HG02852 (cell line): ENCODE data around the gene SEPTIN12.
A peak's percentile ranks its signal among the peaks of the same experiment; 100 is the strongest.
"Not testable (repeated sequence)": the region's sequence is repeated elsewhere in the genome, so short reads cannot be mapped to it uniquely, and the experiment has no call there.

Experiments
- ATAC-seq: cut with Tn5 transposase; IDR thresholded peaks from one replicate; pipeline ENCODE4 v1.9.1; 2021; ENCODE audit warnings: mild to moderate bottlenecking, moderate library complexity; ENCODE audit not compliant: unreplicated experiment

SEPTIN12 gene

DNA sequence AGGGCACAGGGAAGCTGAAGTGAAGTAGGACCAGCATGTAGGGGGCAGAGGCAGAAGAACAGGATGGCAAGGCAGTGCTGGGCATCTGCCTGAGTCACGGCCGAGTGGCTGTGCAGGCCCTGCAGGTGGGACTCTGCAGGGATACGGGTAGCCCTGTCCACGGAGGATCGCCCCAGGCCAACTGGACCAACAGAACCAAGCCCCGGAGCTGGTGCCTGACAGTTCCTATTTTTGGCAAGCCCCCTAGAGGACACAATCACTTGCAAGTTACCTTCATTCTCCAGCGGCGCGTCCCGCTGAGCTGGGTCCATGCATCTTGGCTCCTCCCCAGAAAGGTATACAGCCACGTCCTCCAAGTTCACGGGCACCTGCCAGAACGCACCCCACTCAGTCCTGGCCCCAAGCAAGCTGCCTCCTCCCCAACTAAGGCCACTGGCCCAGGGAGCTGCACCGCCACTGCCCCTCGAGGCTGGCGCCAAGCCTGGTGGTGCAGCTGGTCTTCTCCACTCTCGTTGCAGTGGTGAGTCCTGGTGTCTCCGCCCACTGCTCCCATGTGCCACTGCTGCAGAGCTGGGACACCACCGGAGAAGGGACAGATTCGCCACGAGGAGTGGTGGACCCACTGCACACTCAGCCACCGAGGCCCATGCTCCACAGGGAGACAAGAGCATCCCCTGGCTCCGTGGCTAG is 27.8 kb downstream of the SEPTIN12 start:
- ATAC-seq, result no peak

DNA sequence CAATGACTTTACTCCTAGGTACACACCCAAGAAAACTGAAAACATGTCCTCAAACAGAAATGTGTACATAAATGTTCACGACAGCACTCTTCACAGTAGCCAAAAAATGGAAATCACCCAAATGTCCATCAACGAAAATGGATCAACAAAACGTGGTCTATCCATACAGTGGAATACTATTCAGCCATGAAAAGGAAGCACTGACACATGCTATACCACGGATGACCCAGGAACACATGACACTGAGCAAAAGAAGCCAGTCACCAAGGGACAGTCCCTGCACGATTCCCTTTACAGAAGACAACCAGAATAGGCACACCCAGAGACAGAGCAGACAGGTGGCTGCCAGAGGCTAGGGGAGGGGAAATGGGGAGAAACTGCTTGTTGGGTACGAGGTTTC is 32.5 kb downstream of the SEPTIN12 start:
- ATAC-seq, result no peak

DNA sequence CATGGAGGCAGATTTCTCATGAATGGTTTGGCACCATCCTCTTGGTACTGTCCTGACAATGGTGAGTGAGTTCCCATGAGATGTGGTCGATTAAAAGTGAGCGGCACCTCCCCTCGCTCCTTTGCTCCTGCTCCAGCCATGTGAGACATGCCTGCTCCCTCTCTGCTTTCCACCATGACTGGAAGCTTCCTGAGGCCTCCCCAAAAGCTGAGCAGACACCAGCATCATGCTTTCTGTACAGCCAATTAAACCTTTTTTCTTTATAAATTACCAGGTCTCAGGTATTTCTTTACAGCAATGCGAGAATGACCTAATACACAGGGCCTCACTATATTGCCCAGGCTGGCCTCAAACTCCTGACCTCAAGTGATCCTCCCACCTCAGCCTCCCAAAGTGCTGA is 33.3 kb downstream of the SEPTIN12 start:
- no peak for ATAC-seq

DNA sequence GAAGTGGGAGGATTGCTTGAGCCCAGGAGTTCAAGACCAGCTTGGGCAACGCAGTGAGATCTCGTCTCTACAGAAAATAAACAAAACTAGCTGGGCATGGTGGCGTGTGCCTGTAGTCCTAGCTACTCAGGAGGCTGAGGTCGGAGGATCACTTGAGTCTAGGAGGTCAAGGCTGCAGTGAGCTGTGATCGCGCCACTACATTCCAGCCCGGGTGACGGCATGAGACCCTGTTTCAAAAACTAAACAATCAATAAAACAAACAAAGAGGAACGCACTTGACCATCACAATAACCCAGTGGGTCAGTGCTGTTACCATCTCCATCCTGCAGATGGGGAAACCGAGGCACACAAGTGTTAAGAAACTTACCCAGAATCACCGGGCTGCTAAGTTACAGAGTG is 34.9 kb downstream of the SEPTIN12 start:
- ATAC-seq, result no peak

DNA sequence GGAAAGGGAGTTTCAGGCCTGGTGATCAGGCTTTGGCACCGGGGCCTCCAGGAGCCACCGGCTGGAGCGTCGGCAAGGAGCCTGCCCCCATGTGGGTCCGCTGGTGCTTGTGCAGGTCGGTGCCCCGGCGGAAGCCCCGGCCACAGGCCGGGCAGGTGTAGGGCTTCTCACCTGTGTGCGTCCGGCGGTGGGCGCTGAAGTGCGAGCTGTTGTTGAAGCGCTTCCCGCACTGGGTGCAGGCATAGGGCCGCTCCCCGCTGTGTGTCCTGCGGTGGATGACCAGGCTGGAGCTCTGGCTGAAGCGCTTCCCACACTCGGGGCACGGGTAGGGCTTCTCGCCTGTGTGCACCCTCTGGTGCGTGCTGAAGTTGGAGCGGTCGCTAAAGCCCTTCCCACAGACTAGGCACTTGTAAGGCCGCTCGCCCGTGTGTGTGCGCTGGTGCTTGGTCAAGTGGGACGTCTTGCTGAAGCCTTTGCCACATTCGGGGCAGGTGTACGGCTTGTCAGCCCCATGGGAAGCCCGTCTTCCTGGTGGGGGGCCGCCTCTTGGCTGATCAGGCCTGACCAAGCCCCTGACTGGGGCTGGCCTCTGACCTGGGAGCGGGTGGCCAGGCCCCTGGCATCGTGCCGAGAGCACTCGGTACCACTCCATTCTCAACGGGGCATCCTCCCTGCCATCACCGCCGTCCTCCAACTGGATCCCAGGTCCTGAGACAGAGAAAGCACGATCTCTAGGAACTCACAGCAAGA is 35.6 kb downstream of the SEPTIN12 start:
- ATAC-seq, result no peak

DNA sequence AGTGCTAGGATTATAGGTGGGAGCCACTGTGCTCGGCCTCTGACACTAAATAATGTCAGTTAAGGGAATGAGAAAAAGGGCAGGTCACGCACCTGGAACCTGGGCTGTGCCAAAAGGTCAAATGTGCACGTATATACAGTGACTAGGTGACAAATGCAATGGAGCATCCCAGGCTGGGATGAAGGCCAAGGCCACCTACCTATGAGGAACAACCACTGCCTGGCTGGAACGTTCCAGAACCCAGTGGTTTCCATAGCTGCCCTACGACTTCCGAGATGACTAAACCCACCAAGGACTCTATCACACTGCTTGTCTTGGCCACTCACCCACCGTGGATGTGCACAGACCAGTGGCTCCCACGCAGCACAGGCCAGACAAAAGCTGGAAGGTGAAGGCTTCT is 37.2 kb downstream of the SEPTIN12 start:
- ATAC-seq, result no peak

DNA sequence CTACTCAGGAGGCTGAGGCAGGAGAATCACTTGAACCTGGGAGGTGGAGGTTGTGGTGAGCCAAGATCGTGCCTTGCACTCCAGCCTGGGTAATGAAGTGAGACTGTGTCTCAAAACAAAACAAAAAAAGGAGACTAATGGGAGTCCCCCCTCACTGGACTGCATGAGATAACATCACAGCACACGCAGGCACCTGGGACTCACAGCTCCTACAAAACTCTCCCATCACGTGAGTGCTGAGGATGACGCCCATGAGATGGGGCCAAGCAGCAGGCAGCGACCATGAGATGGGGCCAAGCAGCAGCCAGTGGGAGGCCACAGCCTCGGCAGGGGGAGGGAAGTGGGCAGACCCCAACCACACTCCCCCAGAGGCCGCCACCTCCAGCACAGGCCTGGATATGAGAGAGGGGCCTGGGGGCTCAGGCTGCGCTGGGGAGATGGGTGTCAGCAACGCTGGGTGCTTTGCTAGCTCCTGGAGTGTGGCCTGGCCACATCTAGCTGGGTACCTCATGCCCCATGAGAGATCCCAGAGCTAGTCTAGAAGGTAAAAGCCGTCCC is 38.4 kb downstream of the SEPTIN12 start:
- no peak for ATAC-seq

DNA sequence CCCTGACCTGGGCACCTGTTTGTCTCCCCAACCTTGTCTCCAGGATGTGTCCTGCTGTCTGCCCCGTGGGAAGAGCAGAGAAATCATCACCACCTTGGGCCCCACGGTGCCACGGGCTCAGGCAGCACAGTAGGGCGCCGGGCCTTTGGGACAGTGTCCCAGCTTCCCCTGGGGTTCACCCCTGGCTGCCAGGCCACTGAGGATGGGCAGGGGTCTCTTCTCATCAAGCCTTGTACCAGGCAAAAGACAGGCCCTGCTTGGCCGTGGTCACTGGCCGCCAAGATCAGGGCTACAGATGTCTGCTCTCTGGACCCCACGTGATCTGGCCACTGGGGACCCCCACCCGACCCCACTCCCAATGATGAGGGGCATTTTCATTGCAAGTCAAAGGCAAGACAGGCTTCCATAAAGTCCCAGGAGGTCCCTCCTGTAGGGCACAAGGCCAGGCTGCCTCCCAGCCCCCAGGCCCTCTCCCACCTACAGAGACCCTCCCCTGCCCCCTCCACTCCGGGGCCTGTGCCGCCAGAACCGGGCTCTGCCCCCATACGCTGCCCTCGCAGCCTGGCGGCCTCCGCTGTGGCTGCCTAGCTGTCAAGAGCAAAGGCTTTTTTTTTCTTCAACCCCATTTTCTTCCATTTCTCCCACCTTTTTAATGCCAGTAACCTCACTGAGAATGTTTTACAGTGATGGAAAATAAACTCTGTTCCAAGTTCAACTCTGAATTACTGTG is 39.3 kb downstream of the SEPTIN12 start:
- no peak for ATAC-seq

DNA sequence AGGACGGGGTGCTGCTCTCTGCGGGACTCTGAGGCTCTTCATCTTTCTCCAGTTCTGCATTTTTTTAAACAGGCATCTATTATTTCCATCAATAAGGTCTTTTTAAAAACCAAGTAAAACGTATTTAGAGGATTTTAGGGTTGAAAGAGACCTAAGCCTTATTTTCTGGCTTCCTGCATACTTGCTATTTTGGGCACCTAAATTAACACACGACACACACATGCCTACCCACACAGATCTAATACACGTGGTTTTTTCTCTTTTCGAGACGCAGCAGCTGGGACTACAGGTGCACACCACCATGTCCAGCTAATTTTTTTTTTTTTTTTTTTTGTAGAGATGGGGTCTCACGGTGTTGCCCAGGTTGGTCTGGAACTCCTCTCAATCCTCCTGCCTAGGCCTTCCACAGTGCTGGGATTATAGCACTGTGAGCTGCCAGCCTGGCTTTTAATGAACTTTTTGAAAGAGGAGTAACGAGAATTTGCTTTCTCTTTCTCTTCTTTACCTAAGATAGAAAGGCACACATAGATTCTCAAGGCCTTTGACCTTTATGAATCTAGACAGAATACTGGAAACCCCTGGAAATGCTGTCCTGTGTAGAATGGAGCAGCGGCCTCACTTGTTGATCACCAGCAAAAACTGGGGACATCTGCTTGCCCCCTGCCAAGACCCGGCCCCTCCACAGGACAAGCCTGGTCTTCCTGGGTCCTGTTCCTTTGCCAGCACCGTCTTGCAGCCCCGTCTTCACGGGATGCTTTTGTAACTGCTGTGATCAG is 40.1 kb downstream of the SEPTIN12 start:
- no peak for ATAC-seq

DNA sequence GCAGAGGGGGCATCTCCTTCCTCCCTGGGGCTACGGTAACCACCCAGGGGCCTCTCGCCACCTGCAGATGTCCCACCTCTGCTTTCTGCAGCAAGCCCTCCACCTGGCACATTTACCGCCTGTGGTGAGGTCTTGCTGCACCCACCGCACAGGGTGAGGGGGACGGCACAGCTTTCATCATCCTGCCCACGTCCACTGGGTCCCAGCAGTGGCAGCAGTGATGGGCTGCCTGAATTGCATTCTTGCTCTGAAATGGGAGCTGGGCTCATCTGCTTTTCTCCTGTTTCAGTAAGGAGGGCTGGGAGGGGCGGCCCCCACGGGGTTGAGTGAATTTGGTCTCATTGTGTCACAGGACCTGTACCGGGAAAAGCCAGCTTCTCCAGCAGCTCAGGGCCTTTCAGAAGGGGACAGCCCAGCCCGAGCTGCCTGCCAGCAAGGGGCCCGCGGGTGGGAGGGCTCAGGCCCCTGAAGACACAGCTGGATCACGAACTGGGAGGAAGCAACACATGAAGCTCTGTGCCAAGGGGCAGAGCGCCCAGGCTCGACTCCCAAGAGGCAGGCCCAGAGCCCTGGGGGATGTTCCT is 41.1 kb downstream of the SEPTIN12 start:
- no peak for ATAC-seq

DNA sequence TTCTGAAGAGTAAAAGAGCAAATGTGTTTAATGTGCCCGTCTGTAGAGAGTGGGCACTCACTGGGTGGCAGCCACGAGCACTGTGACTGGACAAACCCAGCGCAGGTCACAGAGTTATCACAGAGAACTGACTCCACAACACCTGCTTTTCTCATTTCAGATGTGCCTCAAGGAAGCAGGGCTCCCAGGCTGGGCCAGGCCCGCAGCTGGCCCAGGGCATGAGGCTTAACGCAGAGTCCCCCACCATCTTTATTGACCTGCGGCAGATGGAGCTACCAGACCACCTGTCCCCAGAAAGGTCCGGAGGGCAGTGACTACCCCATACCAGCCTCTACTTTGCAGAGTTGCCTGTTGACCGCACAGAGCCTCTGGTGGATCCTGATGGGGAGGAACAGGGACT is 41.9 kb downstream of the SEPTIN12 start:
- no peak for ATAC-seq

DNA sequence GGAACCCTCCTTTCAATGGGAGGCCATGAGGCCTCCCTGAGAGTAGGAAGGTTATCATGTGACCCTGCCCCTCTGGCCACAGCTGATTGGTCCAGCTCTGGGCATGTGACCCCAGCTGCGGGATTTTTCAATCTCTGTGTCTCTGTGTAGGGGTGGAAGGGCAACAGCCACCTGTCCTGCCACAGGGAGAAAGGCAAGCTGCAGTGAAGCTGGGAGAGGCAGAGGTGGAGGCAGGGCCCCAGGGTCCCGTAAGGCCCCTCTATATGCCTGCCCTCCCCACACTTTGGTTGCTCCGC is 42.9 kb downstream of the SEPTIN12 start:
- ATAC-seq, result no peak

DNA sequence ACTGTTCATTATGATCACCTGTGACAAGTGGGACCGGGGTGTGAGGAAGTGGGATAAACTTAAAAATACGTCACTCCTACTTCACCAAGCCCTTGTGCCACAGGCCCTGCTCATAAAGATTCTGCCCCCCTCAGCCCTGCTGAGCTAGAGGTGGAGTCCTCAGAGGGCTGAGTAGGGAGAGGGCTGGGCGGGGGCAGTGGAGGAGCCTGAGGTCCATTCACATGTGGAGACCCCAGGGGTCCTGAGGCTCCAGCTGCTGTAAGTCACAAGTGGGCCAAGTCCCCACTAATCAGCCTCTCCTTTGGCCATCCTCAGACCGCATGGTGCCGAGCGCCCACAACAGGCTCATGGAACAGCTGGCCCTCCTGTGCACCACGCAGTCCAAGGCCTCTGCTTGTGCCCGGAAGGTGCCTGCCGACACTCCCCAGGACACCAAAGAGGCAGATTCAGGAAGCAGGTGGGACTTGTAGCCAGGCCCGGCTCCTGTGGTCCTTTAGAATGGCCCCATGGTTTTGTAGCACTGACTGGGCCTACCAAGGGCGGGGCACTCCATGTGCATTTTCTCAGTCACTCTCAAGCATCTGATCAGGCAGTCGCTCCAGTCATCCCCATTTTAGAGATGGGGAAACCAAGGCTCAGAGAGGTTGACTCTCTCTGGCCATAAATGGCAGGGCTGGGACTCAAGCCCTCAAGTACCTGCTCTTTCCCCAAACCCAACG is 43.4 kb downstream of the SEPTIN12 start:
- no peak for ATAC-seq

DNA sequence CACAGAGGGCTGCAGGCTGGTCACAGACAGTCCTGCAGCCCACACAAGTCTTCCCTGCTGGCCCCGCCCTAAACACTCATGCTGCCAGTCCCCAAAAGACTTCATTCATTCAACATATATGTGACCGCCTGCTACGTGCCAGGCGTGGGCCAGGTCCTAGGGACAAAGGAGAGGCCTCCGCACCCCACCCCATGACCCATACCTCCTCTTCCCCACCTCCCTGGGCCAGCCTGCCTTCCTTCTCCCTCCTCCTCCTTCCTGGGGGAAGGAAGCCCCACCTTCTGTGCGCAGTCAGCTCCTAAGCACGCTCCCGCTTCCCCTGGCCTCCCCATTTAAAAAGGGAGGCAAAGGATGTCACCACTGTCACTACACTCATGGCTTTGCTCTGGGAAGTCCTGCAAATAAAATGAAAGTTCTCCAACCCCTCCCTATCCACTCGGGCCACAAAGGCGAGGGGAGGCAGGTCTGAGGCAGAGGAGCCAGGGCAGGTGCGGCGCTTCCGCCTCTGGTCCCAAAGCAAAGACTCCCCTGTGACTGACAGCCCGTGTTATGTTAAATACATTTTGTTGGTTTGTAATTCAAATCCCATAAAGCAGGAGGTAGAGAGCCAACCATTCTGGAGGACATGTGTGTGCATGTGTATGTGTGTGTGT is 44.8 kb downstream of the SEPTIN12 start:
- ATAC-seq, result no peak

DNA sequence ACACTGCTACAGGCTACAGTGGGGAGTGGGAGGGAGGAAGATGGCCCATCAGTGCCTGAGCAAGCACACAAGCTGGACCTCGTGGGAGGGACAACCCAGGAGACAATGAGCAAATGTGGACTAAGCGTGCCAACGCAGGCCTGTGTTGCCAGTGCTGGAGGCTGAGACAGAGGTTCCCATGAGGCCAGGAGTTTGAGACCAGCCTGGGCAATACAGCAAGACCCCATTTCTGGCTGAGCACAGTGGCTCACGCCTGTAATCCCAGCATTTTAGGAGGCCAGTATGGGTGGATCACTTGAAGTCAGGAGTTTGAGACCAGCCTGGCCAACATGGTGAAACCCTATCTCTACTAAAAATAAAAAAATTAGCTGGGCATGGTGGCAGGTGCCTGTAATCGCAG is 49.8 kb downstream of the SEPTIN12 start:
- ATAC-seq, result not testable (repeated sequence)

DNA sequence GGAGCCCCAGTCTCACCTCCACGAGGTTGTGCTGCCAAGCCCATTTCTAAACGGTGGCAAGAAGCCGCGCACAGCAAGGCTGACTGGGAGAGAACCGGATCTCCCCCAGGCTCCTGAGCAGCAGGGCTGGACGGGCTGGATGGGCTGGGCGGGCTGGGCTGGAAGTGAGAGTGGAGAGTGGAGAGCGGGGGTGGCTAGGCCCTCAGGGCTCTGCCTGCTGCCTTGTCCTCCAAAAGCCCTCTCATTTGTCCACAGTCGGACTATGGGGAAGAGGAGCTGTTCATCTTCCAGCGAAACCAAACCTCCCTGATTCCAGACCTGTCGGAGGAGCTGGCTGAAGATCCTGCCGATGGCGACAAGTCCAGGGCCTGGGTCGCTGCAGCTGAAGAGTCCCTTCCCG is 50.6 kb downstream of the SEPTIN12 start:
- no peak for ATAC-seq

DNA sequence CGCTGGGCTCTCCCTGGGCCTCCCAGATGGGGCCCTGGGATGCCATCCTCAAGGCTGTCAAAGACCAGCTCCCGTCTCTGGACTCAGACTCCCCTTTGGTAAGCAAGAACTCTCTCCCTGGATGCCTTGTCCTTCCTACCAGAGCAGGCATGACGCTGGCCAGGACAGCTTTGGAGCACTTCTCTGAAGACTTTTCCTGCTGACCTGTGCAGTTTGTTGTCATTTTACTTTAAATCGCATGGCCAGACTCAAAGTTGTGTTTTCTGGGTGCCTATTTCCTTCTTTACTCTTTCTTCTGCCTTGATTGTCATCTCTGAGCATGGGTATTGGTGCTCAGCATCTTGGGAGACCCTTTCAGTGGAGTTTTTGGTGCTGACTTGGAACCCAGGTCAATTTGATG is 51.6 kb downstream of the SEPTIN12 start:
- no peak for ATAC-seq

DNA sequence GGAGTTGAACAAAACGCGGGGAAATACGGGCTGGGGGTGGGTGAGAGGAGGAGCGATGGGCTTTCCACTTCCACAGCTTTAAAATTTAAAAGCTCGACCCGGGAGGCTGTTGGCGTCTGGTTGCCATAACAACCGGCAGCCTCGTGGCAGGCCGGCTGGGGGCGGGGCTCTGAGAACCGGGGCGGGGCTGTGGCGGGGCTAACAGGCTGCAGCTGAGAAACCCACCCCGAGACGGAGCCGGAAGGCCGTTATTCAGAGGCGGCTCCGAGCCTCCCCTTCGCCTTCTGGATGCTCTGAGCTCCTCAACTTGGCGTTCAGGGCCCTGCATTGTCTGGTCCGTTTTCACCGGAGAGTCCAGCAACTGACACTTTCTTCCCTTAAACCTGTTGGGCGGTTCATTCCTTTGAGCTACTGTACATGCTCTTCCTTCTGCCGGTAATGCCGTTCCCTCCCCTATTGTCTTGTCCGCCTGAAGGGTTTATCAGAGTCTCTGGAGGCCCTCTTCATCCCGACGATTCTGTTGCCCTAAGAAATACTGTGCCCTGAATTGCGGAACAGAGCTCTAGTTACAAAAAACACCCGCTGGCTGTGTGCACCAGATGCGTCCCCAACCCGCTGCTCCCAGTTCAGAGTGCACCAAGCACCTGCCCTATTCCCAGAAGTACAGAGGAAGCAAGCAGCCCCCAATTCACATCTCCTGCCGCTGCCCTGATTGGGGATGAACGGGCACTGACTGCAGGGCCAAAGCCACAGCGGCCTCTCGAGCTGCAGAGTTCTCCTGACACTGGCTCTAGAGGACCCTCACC is 53.2 kb downstream of the SEPTIN12 start:
- ATAC-seq, result peak; percentile 54
